ENCODE data around the gene TPBGL.

The TPBGL gene

GRCh38 chr11:75276186-75276585 is 35.6 kb downstream of the TPBGL start:
- H3K4me3 ChIP-seq (ENCODE audit: low read depth, low read length), result no peak overlapping the region
- no peak for TF ChIP-seq CTCF (IDR thresholded peaks at IDR 0.05; ENCODE audit: borderline replicate concordance, insufficient read depth, low read depth, low read length)

- TF ChIP-seq CTCF (IDR thresholded peaks at IDR 0.05; ENCODE audit: borderline replicate concordance, insufficient read depth, low read depth, low read length), result no peak
- H3K4me3 ChIP-seq (ENCODE audit: low read depth, low read length), result no peak overlapping the region
Observed at GRCh38 chr11:75276686-75277085, 36.1 kb downstream of the TPBGL start.

GRCh38 chr11:75277211-75277805 is 36.7 kb downstream of the TPBGL start:
- no peak overlapping the region for H3K4me3 ChIP-seq (ENCODE audit: low read depth, low read length)
- TF ChIP-seq CTCF (IDR thresholded peaks at IDR 0.05; ENCODE audit: borderline replicate concordance, insufficient read depth, low read depth, low read length), result no peak

DNA sequence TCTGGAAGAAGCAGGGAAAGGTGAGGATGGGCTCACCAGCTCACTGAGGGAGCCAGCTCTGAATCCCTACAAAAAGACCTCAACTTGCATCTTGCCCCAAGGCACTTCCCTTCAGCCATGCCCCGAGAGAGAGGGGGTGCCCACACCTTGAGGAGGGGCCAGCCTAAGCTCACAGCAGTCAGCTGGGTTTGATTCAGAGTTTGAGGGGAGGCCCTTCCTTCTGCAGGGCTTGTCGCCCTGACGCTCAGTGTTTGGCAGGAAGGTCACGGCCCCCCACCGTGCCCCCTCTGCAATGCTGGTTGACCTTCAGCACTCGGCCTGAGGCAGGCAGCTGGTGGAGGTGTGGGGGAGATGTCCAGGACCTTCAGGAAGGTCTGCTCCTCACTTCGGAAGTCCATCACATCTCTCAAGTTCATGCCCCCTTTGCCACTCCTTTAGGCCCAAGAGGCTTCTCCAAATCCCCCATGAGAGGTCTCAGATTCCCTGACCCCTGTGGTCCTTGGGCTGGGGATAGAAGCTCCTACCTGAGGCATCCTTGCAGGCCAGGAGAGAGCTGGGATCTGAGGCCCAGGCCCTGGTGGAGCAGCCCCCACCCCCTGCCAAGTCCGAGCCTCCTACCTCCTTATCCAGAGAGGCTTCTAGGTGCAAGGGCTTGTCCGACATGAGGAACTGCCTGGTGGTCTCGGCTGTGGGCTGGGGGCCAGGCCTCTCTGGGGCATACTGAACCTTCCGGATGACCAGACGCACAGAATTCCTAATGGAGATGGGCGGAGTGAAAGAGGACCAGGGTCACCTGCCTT is 37.6 kb downstream of the TPBGL start:
- H3K4me3 ChIP-seq (ENCODE audit: low read depth, low read length), result no peak overlapping the region

DNA sequence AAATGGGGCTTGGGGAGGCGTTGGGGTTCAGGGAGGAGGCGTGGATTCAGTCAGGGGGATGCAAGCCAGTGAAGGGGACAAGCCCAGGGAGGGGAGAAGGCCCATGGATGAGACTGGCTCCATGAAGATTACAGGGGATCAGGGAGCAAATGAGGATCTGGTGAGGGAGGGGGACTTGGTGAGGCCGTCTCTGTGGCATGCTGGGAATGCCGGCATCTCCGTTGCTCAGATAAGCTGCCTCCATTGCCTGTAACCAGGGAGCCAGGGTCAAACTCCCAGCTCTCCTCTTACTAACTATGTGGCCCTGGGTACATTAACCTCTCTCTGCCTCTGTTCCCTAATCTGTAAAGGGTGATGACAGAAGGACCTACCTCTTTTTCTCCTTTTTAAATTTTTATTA is 38.7 kb downstream of the TPBGL start:
- no peak overlapping the region for H3K4me3 ChIP-seq (ENCODE audit: low read depth, low read length)
- no peak for TF ChIP-seq CTCF (IDR thresholded peaks at IDR 0.05; ENCODE audit: borderline replicate concordance, insufficient read depth, low read depth, low read length)

More for the DNA sequence above, 37.6 kb downstream of the TPBGL start:
- TF ChIP-seq CTCF (IDR thresholded peaks at IDR 0.05; ENCODE audit: borderline replicate concordance, insufficient read depth, low read depth, low read length), result no peak

- no peak overlapping the region for H3K4me3 ChIP-seq (ENCODE audit: low read depth, low read length)
- TF ChIP-seq CTCF (IDR thresholded peaks at IDR 0.05; ENCODE audit: borderline replicate concordance, insufficient read depth, low read depth, low read length), result peak; percentile 93
Observed at GRCh38 chr11:75280227-75280701, 39.7 kb downstream of the TPBGL start.
